ENCODE data around the gene CDC42BPG. TPM values are rescaled to one million over a fixed set of nuclear protein-coding genes. Genes with fewer than 3 reads are reported as not detected.

CDC42BPG gene
- total RNA-seq, 1 experiment from 2014 or later, result 24.9 TPM

DNA sequence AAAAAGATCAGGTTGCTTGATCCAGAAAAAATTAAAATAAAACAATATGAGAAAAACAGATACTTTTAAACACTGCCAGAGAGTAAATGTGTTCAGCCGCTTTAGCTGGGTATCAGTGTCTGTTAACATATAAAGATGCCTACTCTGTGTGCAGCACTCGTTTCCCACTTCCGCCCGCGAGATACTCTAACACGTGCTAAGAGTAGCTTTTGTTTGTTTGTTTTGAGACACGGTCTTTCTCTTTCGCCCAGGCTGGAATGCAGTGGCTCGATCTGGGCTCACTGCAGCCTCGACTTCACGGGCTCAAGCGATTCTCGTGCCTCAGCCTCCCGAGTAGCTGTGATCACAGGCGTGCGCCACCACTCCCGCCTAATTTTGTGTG lies 33.6 kb downstream of the CDC42BPG start:
- Histone ChIP-seq H3K79me1 (ENCODE audit: insufficient read depth, low read depth, low read length, poor library complexity, severe bottlenecking) (no peaks in the 10 kb centered on the region), H4K8ac (replicated peaks; ENCODE audit: insufficient read length, low read depth, low read length) (no peak overlapping the region)
- no CpG with 5 or more reads among the region's 17 CpGs for WGBS (ENCODE audit: extremely low coverage, insufficient read length, low lambda C conversion rate)

More for the DNA sequence above, 33.6 kb downstream of the CDC42BPG start:
- peak overlapping the region; percentile 58 for H3K18ac ChIP-seq (ENCODE audit: insufficient read length, low read depth, low read length)
- H4K5ac ChIP-seq (ENCODE audit: insufficient read length, low read depth, low read length), result no peak overlapping the region
- H3K4me1 ChIP-seq (ENCODE audit: insufficient read depth, low read length), result no peaks in the 10 kb centered on the region
- H2AK5ac ChIP-seq (ENCODE audit: insufficient read length, low read length), result no peak overlapping the region
- peaks cover 4 to 27% (median 22%) of the 10 kb centered on the region in 3 experiments; a peak in 6 of 7 replicates for H3K36me3 Mint-ChIP-seq (ENCODE audit: insufficient read depth in 1 of 3, low read depth in 3 of 3)
- H4K91ac ChIP-seq (ENCODE audit: insufficient read length, low read depth, low read length), result no peak overlapping the region
- no peak overlapping the region for H3K9ac ChIP-seq (ENCODE audit: extremely low read depth, insufficient read length, low read length)
- H3K27me3 ChIP-seq (ENCODE audit: insufficient read depth, low read length), result no peaks in the 10 kb centered on the region
- no peak overlapping the region for H2BK5ac ChIP-seq (ENCODE audit: insufficient read length, low read length)
- peak overlapping the region; percentile 76 for H3K4me2 ChIP-seq (ENCODE audit: insufficient read depth, insufficient read length, low read length)
- H4K20me1 ChIP-seq (ENCODE audit: control insufficient read depth, insufficient read depth, insufficient read length), result no peaks in the 10 kb centered on the region
- DNase-seq, result no peak
- no peak overlapping the region for H2BK120ac ChIP-seq (ENCODE audit: low read depth, low read length, poor library complexity, severe bottlenecking)
- peak overlapping the region; percentile 63 for H2AFZ ChIP-seq (ENCODE audit: low read length)
- TF ChIP-seq, protein P1, sequence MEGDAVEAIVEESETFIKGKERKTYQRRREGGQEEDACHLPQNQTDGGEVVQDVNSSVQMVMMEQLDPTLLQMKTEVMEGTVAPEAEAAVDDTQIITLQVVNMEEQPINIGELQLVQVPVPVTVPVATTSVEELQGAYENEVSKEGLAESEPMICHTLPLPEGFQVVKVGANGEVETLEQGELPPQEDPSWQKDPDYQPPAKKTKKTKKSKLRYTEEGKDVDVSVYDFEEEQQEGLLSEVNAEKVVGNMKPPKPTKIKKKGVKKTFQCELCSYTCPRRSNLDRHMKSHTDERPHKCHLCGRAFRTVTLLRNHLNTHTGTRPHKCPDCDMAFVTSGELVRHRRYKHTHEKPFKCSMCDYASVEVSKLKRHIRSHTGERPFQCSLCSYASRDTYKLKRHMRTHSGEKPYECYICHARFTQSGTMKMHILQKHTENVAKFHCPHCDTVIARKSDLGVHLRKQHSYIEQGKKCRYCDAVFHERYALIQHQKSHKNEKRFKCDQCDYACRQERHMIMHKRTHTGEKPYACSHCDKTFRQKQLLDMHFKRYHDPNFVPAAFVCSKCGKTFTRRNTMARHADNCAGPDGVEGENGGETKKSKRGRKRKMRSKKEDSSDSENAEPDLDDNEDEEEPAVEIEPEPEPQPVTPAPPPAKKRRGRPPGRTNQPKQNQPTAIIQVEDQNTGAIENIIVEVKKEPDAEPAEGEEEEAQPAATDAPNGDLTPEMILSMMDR (conservative IDR thresholded peaks at IDR 0.05), result no peak
- H3K4ac ChIP-seq (ENCODE audit: low read depth, low read length), result no peak overlapping the region
- peaks cover 6 to 7% of the 10 kb centered on the region in 2 experiments; a peak in 3 of 4 replicates for H3K4me1 Mint-ChIP-seq
- no peaks in the 10 kb centered on the region; a peak in 1 of 5 replicates for H3K9me3 Mint-ChIP-seq
- no peak overlapping the region for H3K14ac ChIP-seq (ENCODE audit: insufficient read depth, low read length)
- no peak overlapping the region for H2BK12ac ChIP-seq (ENCODE audit: insufficient read length, low read depth, low read length)
- peaks cover 15% of the 10 kb centered on the region for H3K23me2 ChIP-seq (ENCODE audit: insufficient read length, low read depth, low read length, poor library complexity, severe bottlenecking)
- peak overlapping the region; percentile 92 to 96 for H3K4me3 Mint-ChIP-seq
- no peaks in the 10 kb centered on the region for H3K79me2 ChIP-seq (ENCODE audit: insufficient read depth, low read length)
- no peak overlapping the region for H2BK15ac ChIP-seq (ENCODE audit: low read depth, low read length)
- no peak overlapping the region for H3K23ac ChIP-seq (ENCODE audit: insufficient read length, low read depth, low read length)
- H3K56ac ChIP-seq (ENCODE audit: insufficient read length, low read depth, low read length), result no peak overlapping the region
- H3K27ac Mint-ChIP-seq, result peak overlapping the region; percentile 61 to 83 (median 62); a peak in 4 of 7 replicates
- H2BK20ac ChIP-seq (ENCODE audit: low read depth, low read length, poor library complexity, severe bottlenecking), result no peak overlapping the region
- H3K27ac ChIP-seq (ENCODE audit: insufficient read length, low read depth, low read length), result no peak overlapping the region
- H3T11ph ChIP-seq (ENCODE audit: low read length), result no peak overlapping the region
- no peaks in the 10 kb centered on the region; the same call in 1 of the 2 replicates for H3K27me3 Mint-ChIP-seq (ENCODE audit: low read depth)
- H3K9me3 ChIP-seq (ENCODE audit: control insufficient read depth, low read depth, low read length), result no peaks in the 10 kb centered on the region
